GM12801 (cell line): Measurements from ENCODE around the gene STX10.

ENCODE experiments used
- TF ChIP-seq, protein P1 (sequence below): IDR thresholded peaks from one replicate; pipeline ENCODE4 v1.5.1; 2011; ENCODE audit warnings: control low read depth; ENCODE audit not compliant: insufficient read length; ENCODE audit errors: extremely low read depth

Gene STX10

DNA sequence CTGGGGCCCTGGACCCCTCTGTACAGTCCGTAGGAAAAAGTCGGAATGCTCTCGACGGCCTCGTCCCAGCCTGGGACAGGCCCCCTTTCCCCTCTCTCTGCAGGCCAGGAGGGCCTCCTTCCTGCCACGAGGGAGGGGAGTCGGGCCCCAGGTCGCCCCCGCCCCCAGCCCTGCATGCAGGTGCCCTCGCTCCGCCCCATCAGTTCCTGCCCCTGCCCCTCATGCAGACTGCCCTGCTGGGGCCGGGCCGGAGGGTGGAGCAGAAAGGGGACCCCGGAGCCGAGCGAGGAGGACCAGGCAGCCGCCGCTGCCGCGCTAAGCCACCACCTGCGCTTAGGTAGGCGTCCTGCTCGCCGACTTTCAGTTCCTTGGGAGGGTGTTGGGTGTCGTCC, 54.8 kb downstream of the STX10 start:
- TF ChIP-seq, protein P1, sequence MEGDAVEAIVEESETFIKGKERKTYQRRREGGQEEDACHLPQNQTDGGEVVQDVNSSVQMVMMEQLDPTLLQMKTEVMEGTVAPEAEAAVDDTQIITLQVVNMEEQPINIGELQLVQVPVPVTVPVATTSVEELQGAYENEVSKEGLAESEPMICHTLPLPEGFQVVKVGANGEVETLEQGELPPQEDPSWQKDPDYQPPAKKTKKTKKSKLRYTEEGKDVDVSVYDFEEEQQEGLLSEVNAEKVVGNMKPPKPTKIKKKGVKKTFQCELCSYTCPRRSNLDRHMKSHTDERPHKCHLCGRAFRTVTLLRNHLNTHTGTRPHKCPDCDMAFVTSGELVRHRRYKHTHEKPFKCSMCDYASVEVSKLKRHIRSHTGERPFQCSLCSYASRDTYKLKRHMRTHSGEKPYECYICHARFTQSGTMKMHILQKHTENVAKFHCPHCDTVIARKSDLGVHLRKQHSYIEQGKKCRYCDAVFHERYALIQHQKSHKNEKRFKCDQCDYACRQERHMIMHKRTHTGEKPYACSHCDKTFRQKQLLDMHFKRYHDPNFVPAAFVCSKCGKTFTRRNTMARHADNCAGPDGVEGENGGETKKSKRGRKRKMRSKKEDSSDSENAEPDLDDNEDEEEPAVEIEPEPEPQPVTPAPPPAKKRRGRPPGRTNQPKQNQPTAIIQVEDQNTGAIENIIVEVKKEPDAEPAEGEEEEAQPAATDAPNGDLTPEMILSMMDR: no peak

DNA sequence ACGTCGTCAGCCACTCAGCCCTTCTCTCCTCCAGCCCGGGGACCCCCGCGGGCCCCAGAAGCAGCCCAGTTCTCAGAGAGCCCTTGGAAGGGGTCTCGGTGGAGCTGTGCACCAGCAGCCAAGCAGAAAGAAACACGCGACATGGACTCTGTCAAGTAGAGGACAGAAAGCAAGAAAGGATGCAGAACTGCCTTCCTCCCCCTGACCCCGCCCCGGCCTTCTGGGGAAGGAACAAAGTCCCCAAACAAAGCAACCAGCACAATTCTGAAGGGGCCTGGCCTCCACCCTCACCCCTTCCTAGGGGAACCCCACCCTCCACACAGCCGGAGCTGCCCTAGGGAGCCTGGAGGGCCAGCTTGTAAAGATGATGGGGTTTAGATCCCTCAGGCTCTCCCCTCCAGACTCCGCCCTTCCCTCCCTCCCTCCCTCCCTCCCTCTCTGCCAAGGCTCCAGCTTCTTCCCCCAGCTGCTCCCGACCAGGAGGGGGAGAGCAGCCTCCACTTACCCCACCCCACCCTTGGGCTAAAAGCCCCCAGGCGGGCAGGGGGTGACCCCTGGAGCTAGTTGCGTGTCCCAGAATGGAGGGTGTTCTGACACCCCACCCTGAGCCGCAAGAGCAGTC, 55.3 kb downstream of the STX10 start:
- TF ChIP-seq, protein P1: no peak

DNA sequence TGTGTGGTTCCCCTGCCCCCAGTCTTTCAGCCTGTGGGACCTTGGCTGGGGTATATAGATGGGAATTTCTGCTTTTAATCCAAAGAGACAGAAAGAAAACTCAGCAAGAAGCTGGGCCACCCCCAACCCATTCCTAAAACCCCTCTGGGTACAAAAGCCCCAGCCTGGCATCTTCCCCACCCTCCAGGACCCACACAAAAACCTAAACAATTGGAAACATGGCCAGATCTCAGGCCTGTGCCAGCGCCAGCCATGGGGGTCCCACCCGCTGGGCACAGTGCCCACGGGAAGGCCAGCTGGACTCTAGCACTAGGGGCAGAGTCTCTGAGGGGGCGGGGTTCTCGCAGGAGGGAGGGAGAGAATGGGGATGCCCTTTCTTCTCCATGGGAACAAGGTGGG, 56.1 kb downstream of the STX10 start:
- TF ChIP-seq, protein P1: no peak
